ENCODE measurements around the gene PIK3C3.

DNA sequence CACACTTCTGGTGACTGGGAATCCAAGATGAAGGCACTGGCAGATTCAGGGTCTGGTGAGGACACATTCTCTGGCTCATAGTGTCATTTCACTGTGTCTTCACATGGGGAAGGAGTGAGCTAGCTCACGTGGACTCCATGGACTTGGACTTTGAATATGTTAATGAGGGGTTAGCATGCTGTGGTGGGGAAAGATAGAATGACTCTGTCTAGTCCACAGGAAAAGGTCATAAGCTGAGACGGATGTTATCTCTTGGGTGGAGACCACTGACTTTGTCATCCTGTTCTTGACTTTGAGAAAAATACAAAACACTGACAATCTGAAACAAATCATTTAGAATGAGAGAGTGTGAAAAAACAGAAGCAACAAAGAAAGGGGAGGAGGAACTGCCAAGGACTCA, 145.9 kb downstream of the PIK3C3 start:
- TF ChIP-seq POLR2A (IDR thresholded peaks at IDR 0.05; ENCODE audit: low read length): no peak
- TF ChIP-seq GATA1 (IDR thresholded peaks at IDR 0.05; ENCODE audit: low read depth, low read length): no peak

Data from erythroblast (primary cell).